SK-N-MC (cell line): Measurements from ENCODE around the gene HYI.

ENCODE experiments used
- EZH2 ChIP-seq: fragments of 200-600 bp; sonication (generic); IDR thresholded peaks from one replicate; pipeline ENCODE4 v1.6.1; 2017; ENCODE audit warnings: antibody characterized with exemption
- FOXP2 ChIP-seq: optimal IDR thresholded peaks from 2 replicates; pipeline ENCODE3; 2011; ENCODE audit warnings: mild to moderate bottlenecking, moderate library complexity; ENCODE audit not compliant: insufficient read depth; ENCODE audit errors: extremely low read length, control extremely low read depth
- POLR2AphosphoS5 ChIP-seq: IDR thresholded peaks from 2 replicates; pipeline ENCODE4 v1.6.1; 2012; ENCODE audit warnings: mild to moderate bottlenecking, low read depth, low read length, borderline replicate concordance

- no peak for TF ChIP-seq EZH2
- no peak for TF ChIP-seq POLR2AphosphoS5
- TF ChIP-seq FOXP2, result no peak
These were observed 37.3 kb upstream of the HYI start for GRCh38 chr1:43491061-43491460.
